GM11168 (cell line): Measurements from ENCODE around the gene PIWIL1.

ENCODE experiments used
- in situ Hi-C: fragments of 300-500 bp; cut with MboI; formaldehyde crosslinking; loops from one replicate; pipeline ENCODE4 v1.12.0; 2022; ENCODE audit warnings: low sequenced_read_pairs; ENCODE audit not compliant: unreplicated experiment

PIWIL1 gene

DNA sequence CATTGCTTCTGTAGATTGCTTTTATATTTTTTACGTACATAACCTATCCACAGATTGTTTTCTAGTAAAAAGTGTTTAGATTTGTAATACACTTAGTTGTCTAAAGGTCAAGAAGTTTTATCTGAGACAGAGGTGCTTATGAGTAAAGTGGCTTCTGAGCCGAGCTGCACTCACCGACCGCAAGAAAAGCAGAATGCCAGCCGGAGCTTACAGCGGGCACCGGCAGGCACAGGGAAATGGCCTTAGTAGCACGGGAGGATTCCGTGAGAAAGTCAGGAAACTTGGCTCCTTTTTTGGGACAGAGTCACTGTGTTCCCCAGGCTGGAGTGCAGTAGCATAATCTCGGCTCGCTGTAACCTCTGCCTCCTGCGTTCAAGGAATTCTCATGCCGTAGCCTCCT is 29.8 kb downstream of the PIWIL1 start:
- in situ Hi-C loops = no loop called here

GRCh38 chr12:130369816-130370215 is 32.1 kb downstream of the PIWIL1 start:
- in situ Hi-C loops = no loop called here

DNA sequence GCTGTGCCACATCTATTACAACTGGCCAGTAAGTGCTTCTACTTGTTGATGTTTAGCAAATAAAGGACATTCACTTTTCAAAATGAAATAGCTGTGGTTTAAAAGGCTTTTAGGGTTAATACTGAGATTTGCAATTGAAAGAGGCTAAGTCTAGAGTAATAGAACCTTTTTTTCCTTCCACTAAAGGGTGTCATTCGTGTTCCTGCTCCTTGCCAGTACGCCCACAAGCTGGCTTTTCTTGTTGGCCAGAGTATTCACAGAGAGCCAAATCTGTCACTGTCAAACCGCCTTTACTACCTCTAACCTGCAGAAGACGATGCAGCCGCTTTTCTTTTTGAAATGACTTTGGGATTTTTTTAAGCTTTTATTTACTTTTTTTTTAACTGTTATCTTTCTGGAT is 33.6 kb downstream of the PIWIL1 start:
- in situ Hi-C loops = no loop called here

DNA sequence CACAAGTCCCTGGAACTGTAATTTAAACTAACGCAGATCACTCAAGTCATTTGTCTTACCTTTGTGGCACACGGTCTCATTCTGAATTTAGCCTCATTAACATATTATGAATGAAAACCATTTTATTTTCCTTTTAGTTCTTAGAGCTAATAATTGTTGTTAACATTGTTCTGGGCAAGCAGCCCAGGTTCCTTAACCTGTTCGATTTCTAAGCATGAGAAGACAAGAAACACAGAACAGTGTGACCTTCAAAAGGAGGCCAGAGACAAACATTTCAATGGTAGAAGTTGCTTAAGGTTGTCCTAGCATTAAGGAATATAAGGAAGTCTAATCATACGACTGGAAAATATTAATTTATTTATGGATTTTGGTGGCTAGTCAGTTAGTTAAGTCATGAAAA is 35.2 kb downstream of the PIWIL1 start:
- in situ Hi-C loops = no loop called here

- in situ Hi-C loops = no loop called here
Measured at GRCh38 chr12:130374083-130374482, 36.4 kb downstream of the PIWIL1 start.

- in situ Hi-C loops = no loop called here
Measured at GRCh38 chr12:130375296-130376287, 37.9 kb downstream of the PIWIL1 start.

GRCh38 chr12:130382818-130383217 is 45.1 kb downstream of the PIWIL1 start:
- in situ Hi-C loops = no loop called here

DNA sequence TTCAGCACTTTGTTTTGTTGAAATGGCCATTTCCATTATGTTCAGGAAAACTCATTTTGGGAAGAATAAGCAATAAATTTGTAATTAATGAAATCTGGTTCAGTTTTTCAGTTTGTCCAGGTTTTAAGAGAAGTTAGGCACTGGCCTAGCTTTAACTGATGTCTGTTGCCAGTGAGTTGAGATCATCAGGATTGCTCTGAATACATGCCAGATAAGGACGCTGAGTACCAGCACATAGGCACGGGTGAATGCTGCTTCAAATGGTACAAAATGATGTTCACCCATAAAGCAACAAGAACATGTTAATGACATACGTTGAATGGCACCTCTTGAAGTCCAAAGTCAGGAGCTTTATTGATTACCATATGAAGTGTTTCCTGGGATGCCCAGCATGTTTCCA is 46.5 kb downstream of the PIWIL1 start:
- in situ Hi-C loops = no loop called here

DNA sequence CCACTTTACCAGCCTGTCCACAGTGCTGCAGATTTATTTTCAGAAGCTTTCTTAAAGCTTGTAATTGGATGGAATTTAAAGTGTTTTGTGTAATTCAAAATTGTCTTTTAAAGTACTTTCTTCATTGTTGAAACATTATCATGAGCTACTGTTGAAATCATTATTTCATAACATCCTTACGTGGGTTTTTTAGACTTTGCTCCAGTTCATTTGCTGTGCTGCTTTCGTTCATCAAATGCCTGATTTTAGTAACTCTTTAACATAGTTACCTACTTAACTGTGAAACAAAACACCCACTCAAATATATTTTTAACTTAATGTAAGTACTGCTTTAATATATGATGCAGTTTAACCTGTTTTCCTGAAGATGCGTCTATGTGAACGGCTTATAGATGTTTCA is 47.5 kb downstream of the PIWIL1 start:
- in situ Hi-C loops = no loop called here

DNA sequence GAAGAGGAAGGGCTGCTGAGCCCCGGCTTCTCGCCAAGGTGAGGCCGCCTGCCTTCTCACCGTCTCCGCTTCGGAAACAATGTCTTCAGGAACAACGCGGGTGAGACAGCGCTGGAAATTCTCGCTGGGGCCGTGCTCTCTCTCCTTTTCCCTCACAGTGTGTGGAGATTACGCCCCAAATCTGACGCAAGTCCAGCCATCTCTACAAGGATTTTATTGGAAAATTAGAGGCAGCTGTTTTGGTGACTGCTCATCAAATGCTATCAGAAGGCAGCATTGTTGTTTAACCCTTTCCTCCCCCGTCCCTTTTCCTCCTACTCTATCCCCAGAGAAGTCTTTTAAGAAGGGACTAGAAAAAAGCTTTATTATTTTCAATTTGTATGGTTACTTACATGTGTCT is 53.5 kb downstream of the PIWIL1 start:
- in situ Hi-C loops = no loop called here

DNA sequence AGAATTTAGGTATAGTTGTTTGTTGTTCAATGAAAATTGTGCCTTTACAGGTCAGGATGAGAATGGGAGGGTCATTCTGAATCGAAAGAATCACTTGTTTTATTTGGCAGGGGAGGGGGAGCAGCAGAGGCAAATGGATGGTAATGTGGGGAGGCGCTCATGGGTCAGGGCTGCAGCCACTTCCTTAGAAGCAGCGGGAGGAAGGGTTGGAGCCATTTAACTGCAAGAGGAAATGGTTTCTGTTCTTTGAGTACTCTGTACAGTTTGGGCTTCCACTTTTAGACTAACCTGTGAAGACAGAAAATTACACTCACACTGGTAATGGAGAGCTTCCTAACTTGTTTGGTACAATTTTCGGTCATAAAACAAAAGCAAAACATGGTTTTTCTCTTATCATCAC is 57.2 kb downstream of the PIWIL1 start:
- in situ Hi-C loops = no loop called here

DNA sequence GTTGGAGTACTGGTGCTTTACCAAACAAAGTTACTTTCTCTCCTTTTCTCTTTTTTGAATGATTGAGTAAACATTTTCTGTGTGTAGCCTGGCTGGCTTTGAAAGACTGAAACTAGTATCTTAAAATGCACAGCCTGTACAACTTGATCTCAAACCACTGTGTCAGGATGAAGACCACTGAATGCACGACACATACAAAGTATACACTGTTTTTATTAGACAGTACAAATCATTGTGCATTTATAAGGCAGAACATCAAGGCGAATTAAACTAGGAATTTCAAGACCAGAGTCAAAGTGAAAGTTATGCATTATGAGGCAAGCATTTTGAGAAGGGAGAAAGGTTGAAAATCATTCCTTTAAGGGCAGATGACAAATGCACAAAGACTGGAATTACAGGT is 59.0 kb downstream of the PIWIL1 start:
- in situ Hi-C loops = no loop called here

DNA sequence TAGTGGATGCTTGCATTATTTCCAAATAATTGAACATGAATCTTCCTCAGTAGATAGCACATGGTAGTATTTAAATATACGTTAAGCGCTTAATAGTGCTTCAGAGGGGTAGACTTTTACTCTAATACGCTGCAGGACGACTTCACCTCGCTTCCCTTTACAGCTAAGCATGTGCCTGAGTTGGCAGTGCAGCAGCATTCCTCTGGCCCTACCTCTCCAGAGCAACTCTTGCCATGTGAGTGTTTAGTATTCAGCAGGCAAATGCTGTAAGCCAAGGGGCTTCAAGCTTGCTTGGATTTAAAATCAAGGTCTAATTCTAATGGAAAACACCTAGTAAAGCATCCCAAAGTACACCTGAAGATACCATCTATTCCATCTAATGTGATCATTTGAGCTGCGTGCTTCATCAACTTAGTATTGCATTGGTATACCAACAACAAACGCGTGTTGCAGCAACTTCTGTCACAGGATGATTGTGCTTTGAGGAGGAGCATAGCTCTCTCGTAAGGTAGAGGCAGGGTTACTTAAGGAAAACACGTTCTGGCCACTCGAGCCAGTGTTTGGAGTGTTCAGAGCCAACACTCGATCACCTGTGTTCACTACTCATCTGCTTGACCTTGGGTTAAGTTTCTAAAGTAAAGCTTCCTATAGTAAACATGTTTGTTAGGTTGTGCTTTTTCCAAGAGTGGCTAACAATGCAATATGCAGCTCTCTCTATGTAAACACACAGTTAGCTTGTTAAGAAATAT is 60.6 kb downstream of the PIWIL1 start:
- in situ Hi-C loops = no loop called here

- in situ Hi-C loops = no loop called here
Measured at GRCh38 chr12:130401703-130402102, 64.0 kb downstream of the PIWIL1 start.

DNA sequence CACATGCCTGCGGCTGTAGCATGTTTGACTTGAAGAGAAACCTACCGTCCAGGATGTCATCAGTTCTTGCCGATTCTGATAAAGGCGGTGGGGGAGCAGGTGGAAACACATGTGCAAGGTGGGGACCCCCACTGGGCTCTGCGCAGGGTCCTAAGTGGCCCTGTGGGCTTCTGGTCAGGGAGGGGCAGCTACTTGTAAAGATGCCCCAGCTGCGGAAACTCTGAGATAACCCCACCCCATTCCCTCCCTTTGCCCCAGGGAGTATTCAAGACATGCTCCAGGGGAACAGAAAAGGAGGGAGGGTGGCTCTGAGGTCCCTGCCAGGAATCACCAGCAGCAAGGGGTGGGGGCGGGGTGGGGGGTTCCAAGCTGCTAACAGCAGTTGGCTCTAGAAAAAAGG is 67.6 kb downstream of the PIWIL1 start:
- in situ Hi-C loops = no loop called here

- in situ Hi-C loops = no loop called here
Measured at GRCh38 chr12:130412384-130412783, 74.7 kb downstream of the PIWIL1 start.

DNA sequence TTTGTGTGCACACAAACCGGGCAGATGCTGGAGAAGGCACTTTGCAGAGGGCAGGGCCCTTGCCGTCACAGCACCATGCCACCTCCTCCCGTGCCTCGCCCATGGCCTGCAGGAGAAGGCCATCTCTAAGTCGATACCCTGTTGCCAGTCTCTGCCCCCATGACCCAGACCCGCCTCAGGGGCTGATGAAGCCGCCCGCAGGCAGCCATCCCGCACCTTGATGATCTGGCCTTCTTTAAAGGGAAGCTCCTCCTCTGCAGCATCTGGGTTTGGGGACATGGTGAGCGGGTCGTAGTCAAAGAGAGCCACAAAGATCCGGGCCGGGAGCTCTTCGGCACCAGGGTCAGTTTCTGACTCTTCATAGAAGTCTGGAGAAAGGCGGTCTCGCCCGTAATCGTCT is 76.2 kb downstream of the PIWIL1 start:
- in situ Hi-C loops = no loop called here

DNA sequence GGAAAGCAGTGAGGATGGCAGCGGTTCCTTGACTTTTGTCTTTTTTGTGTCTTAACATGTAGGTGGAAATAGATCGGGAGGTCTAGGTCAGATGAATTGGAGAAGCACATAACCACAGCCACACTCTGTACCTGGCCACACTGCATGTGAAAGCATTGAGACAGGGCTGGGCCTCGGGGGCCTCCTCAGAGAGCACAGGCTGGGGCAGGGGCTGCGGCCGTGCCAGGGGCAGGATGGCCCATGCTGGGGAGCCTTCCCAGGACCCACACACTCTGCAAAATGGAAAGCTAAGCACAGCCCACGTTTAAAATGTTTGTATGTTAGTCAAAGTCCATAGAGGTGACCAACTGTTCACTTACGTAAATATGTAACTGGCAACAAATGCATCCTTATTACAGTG is 76.7 kb downstream of the PIWIL1 start:
- in situ Hi-C loops = no loop called here

GRCh38 chr12:130418251-130418650 is 80.6 kb downstream of the PIWIL1 start:
- in situ Hi-C loops = no loop called here

DNA sequence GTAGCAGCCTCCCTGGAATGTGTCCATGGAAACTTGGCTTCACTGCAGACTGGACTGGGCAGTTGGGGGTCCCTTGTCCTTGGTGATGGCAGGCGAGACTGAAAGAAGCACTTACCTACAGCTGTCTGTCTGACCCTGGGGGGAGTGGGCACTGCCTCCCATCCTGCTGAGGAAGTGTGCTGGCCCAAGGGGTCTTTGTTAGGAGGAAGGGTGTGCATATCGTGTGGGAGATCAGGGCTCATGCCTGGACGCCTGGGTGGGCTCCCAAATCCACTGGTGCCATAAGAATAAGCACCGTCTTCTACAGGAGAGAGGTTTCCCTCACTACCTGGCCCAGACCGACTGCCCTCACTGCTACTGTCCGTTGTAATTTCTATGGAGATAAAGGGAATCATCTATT is 81.4 kb downstream of the PIWIL1 start:
- in situ Hi-C loops = no loop called here

- in situ Hi-C loops = no loop called here
Measured at GRCh38 chr12:130420071-130420470, 82.4 kb downstream of the PIWIL1 start.
